K562 (cell line): ENCODE measurements around the gene ST6GALNAC3. TPM values are rescaled to one million over a fixed set of nuclear protein-coding genes. Genes with fewer than 3 reads are reported as not detected.

Experiments used
- ATAC-seq: fragments of 200-7000 bp; cut with Tn5 transposase; 3 replicates; pipeline ENCODE4 v1.9.1; 2020; ENCODE audit warnings: moderate library complexity
- BruUV-seq: library from RNA; stranded (reverse); fragments of 400-500 nt; replicated peaks from 2 replicates; lab custom pipeline; 2021; lab: Mats Ljungman, UMichigan
- CTCF ChIA-PET: fragments of 300-600 bp; formaldehyde crosslinking; extraction: SDS; loops from one replicate; lab custom pipeline; 2021; ENCODE audit warnings: low intra/inter-chr PET ratio; lab: Yijun Ruan, JAX
- POLR2A ChIA-PET: fragments of 300-600, 350-650 bp; sonication (Branson Sonifier 250); formaldehyde crosslinking; extraction: SDS; loops from one replicate; lab custom pipeline; 2021; ENCODE audit warnings: antibody characterized with exemption, inconsistent platforms; lab: Yijun Ruan, JAX
- DNase-seq, 4 experiments: peaks; one replicate each; pipeline versions ENCODE4 v3.0.0 to v3.0.0-alpha.2; 2011 to 2018; ENCODE audit warnings: low spot score in 3 of 4, mixed read lengths in 3 of 4; ENCODE audit errors: extremely low read depth in 1 of 4
- FAIRE-seq: peaks from 2 replicates; lab custom pipeline; 2011; peaks lifted over from hg19 to GRCh38; lab: Jason Lieb, UNC
- H2AFZ ChIP-seq: 2 replicates; pipeline ENCODE4 v1.6.0; 2011; ENCODE audit warnings: low read depth, low read length, control low read depth, inconsistent platforms
- H3K27ac ChIP-seq: fragments of 200-600 bp; 3 replicates; pipeline ENCODE4 v1.8.0; 2011; ENCODE audit warnings: low read depth, mild to moderate bottlenecking, control low read depth, inconsistent platforms, low read length, moderate library complexity, mixed read lengths; ENCODE audit errors: extremely low read depth
- H3K27me3 ChIP-seq, 2 experiments: fragments of 300-600 bp in 1 of 2; 2 replicates in 1 of 2; 3 replicates in 1 of 2; pipeline versions ENCODE4 v1.6.0 to v1.8.0; 2011; ENCODE audit warnings: inconsistent platforms in 2 of 2, low read length in 2 of 2, mild to moderate bottlenecking in 1 of 2, mixed read lengths in 1 of 2, moderate library complexity in 1 of 2; ENCODE audit not compliant: control insufficient read depth in 2 of 2, insufficient read depth in 2 of 2
- H3K36me3 ChIP-seq: fragments of 300-600 bp; 3 replicates; pipeline ENCODE4 v1.8.0; 2011; ENCODE audit warnings: mild to moderate bottlenecking, low read length, inconsistent platforms; ENCODE audit not compliant: control insufficient read depth, insufficient read depth
- H3K4me1 ChIP-seq, 2 experiments: fragments of 200-600 bp in 1 of 2; replicated peaks in 1 of 2; 2 replicates in 1 of 2; 3 replicates in 1 of 2; pipeline versions ENCODE4 v1.5.1 to v1.8.0; 2011; ENCODE audit warnings: inconsistent platforms in 2 of 2, low read length in 2 of 2, mild to moderate bottlenecking in 1 of 2, mixed read lengths in 1 of 2, moderate library complexity in 1 of 2; ENCODE audit not compliant: control insufficient read depth in 2 of 2, insufficient read depth in 2 of 2
- H3K4me2 ChIP-seq: 2 replicates; pipeline ENCODE4 v1.6.1; 2011; ENCODE audit warnings: low read length, control low read depth, inconsistent platforms, mixed read lengths; ENCODE audit not compliant: insufficient read depth
- H3K4me3 ChIP-seq: fragments of 200-600 bp; sonication (generic), shearing (Covaris generic); 2 replicates; pipeline ENCODE4 v1.5.1; 2016; ENCODE audit warnings: control low read depth, inconsistent platforms
- H3K79me2 ChIP-seq: fragments of 200-600 bp; 3 replicates; pipeline ENCODE4 v1.8.0; 2011; ENCODE audit warnings: low read length, inconsistent platforms; ENCODE audit not compliant: control insufficient read depth, insufficient read depth
- H3K9ac ChIP-seq, 2 experiments: 2 replicates each; pipeline versions ENCODE4 v1.6.0 to v1.6.1; 2011; ENCODE audit warnings: low read depth in 2 of 2, low read length in 2 of 2, control low read depth in 1 of 2, inconsistent platforms in 1 of 2, mild to moderate bottlenecking in 1 of 2, mixed read lengths in 1 of 2; ENCODE audit not compliant: insufficient read depth in 1 of 2
- H3K9me1 ChIP-seq: one replicate; pipeline ENCODE4 v1.6.0; 2011; ENCODE audit warnings: inconsistent platforms, mild to moderate bottlenecking, low read length, moderate library complexity; ENCODE audit not compliant: control insufficient read depth, insufficient read depth
- H3K9me3 ChIP-seq: replicated peaks from 2 replicates; pipeline ENCODE4 v1.5.1; 2011; ENCODE audit warnings: low read depth, low read length, inconsistent platforms; ENCODE audit not compliant: control insufficient read depth, insufficient read depth
- H4K20me1 ChIP-seq: replicated peaks from 2 replicates; pipeline ENCODE4 v1.6.1; 2011; ENCODE audit warnings: low read length, inconsistent platforms, mixed read lengths; ENCODE audit not compliant: control insufficient read depth, insufficient read depth
- BMI1 ChIP-seq: fragments of 150-350 bp; IDR thresholded peaks from 2 replicates; pipeline ENCODE4 v1.6.1; 2014; ENCODE audit warnings: low read length
- DDX20 ChIP-seq: fragments of 450-650 bp; IDR thresholded peaks from 2 replicates; pipeline ENCODE4 v1.6.1; 2016; ENCODE audit warnings: missing genetic modification characterization, low read depth, mild to moderate bottlenecking, missing compliant biosample characterization, moderate library complexity
- ETS2 ChIP-seq: IDR thresholded peaks from 2 replicates; pipeline ENCODE4 v1.6.1; 2016; ENCODE audit warnings: borderline replicate concordance, missing genetic modification characterization, mild to moderate bottlenecking, moderate library complexity, missing compliant biosample characterization; ENCODE audit not compliant: poor library complexity, severe bottlenecking
- HNRNPUL1 ChIP-seq: fragments of 200-400 bp; formaldehyde crosslinking; IDR thresholded peaks from 2 replicates; pipeline ENCODE4 v1.6.1; 2017; ENCODE audit warnings: low read length
- PHB ChIP-seq: fragments of 250-450 bp; sonication (Bioruptor Pico); IDR thresholded peaks from 2 replicates; pipeline ENCODE4 v1.5.0; 2021
- TCF7 ChIP-seq: sonication (generic); IDR thresholded peaks from 2 replicates; pipeline ENCODE4 v1.6.1; 2016; ENCODE audit warnings: antibody characterized with exemption, borderline replicate concordance
- TCF7L2 ChIP-seq: fragments of 150-350 bp; IDR thresholded peaks from 2 replicates; pipeline ENCODE4 v1.6.1; 2016; ENCODE audit warnings: low read depth, mild to moderate bottlenecking, low read length, moderate library complexity
- XRCC5 ChIP-seq: fragments of 200-400 bp; formaldehyde crosslinking; IDR thresholded peaks from 2 replicates; pipeline ENCODE4 v1.6.1; 2017; ENCODE audit warnings: low read depth, mild to moderate bottlenecking, low read length
- ZNF263 ChIP-seq: sonication (generic); formaldehyde crosslinking; IDR thresholded peaks from 2 replicates; pipeline ENCODE4 v1.8.0; 2022; ENCODE audit warnings: mild to moderate bottlenecking, missing genetic modification reagents, borderline replicate concordance
- ZNF583 ChIP-seq: fragments of 250-450 bp; sonication (Bioruptor Pico); IDR thresholded peaks from 2 replicates; pipeline ENCODE4 v1.4.0; 2020
- ZNF655 ChIP-seq: fragments of 250-450 bp; sonication (Bioruptor Pico); IDR thresholded peaks from 2 replicates; pipeline ENCODE4 v1.5.0; 2021
- WGBS: fragments of 100-300 bp; shearing (Covaris generic); methylation state at CpG from one replicate; pipeline ENCODE4 v1.1.6; 2016; ENCODE audit warnings: low coverage, mixed read lengths; ENCODE audit not compliant: insufficient coverage; ENCODE audit errors: missing lambda C conversion rate; 5-methylcytosine and 5-hydroxymethylcytosine counted together
- in situ Hi-C: fragments of 300-500 bp; cut with MboI; formaldehyde crosslinking; loops from 4 replicates; pipeline ENCODE4 v1.15.0; 2018; ENCODE audit warnings: inconsistent platforms, mixed read lengths
- intact Hi-C: fragments of 100-400 bp; cut with micrococcal nuclease; formaldehyde crosslinking; loops from 2 replicates; pipeline ENCODE4 v1.14.2; 2022
- polyA plus RNA-seq, 8 experiments: library from polyadenylated mRNA; depleted of rRNA in 4 of 8; stranded (reverse) in 5 of 8; unstranded in 3 of 8; fragments of >200 nt; fragmentation: Nextera tagmentation in 2 of 8; fragmentation: Illumina TruSeq in 1 of 8; extraction: Ambion mirVana in 2 of 8; extraction: Trizol in 1 of 8; gene quantifications; 2 replicates each; pipeline versions ENCODE4 v1.2.1 to v1.2.3, GENCODE V29; 2011 to 2014; ENCODE audit warnings: inconsistent platforms in 1 of 8, missing spikeins in 1 of 8
- total RNA-seq, 7 experiments: library from RNA; depleted of rRNA in 6 of 7; stranded (reverse); fragments of >200 nt in 6 of 7; fragmentation: Illumina TruSeq in 2 of 7; extraction: Trizol in 2 of 7; gene quantifications; 2 replicates each; pipeline versions ENCODE4 v1.2.1 to v1.2.3, GENCODE V29; 2011 to 2021; ENCODE audit warnings: low replicate concordance in 1 of 7

The ST6GALNAC3 gene
- total and polyA plus RNA-seq, 9 of the 15 experiments (the other 6 are each of a cell fraction or from before 2014, with no cell fraction given), result 0.04 to 0.29 (median 0.18) TPM; not detected in 6

DNA sequence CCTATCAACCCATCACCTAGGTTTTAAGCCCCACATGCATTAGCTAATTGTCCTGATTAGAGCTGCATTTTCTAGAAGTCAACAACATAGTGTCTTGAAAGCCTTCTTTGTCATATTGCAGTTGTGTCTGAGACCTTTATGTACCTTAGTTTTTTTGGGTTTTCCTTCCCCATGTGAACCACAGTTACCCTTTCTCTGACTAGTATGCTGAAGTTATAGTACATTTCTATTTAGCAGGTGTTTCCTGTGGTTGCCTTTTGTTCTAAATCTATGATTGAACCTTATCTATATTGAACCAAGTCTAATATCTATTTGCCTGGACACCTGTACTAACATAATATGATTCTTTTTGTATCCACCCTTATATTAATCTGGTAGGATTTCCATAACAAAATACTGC lies 135.6 kb downstream of the ST6GALNAC3 start (continued):
- no peak for TF ChIP-seq ZNF655
- no peak for TF ChIP-seq PHB (CRISPR knock-in tag)
- no peak for TF ChIP-seq XRCC5
- no peak for TF ChIP-seq ETS2 (tag)
- no peak for TF ChIP-seq ZNF583 (CRISPR knock-in tag)

- no TSS peak for BruUV-seq
- FAIRE-seq, result no peak
- no peak overlapping the region for H3K4me2 ChIP-seq
Observed at GRCh38 chr1:76218888-76219287, 144.3 kb downstream of the ST6GALNAC3 start.

More at GRCh38 chr1:76218888-76219287, 144.3 kb downstream of the ST6GALNAC3 start:
- Histone ChIP-seq H3K9me1 (no peaks in the 10 kb centered on the region), H3K27ac (no peak overlapping the region), H4K20me1 (no peaks in the 10 kb centered on the region), H2AFZ (no peak overlapping the region), H3K9ac (no peak overlapping the region), H3K4me1 (no peaks in the 10 kb centered on the region), H3K79me2 (no peaks in the 10 kb centered on the region), H3K4me3 (no peak overlapping the region), H3K9me3 (no peaks in the 10 kb centered on the region), H3K36me3 (no peaks in the 10 kb centered on the region), H3K27me3 (no peaks in the 10 kb centered on the region)
- ChIA-PET CTCF (no interaction called here), POLR2A (no interaction called here)
- no peak for DNase-seq
- in situ Hi-C loops (no loop called here), intact Hi-C loops (no loop called here)
- WGBS, result 0% methylated on average over 2 of the region's 2 CpGs
- TF ChIP-seq BMI1 (no peak), TCF7 (no peak), HNRNPUL1 (no peak), TCF7L2 (no peak), ZNF263 (no peak), DDX20 (tag) (no peak)
- no peak for ATAC-seq
